ENCODE data around the gene DMRTB1. TPM values are rescaled to one million over a fixed set of nuclear protein-coding genes. Genes with fewer than 3 reads are reported as not detected.

Gene DMRTB1
- total and polyA plus RNA-seq, 10 donors = not detected

DNA sequence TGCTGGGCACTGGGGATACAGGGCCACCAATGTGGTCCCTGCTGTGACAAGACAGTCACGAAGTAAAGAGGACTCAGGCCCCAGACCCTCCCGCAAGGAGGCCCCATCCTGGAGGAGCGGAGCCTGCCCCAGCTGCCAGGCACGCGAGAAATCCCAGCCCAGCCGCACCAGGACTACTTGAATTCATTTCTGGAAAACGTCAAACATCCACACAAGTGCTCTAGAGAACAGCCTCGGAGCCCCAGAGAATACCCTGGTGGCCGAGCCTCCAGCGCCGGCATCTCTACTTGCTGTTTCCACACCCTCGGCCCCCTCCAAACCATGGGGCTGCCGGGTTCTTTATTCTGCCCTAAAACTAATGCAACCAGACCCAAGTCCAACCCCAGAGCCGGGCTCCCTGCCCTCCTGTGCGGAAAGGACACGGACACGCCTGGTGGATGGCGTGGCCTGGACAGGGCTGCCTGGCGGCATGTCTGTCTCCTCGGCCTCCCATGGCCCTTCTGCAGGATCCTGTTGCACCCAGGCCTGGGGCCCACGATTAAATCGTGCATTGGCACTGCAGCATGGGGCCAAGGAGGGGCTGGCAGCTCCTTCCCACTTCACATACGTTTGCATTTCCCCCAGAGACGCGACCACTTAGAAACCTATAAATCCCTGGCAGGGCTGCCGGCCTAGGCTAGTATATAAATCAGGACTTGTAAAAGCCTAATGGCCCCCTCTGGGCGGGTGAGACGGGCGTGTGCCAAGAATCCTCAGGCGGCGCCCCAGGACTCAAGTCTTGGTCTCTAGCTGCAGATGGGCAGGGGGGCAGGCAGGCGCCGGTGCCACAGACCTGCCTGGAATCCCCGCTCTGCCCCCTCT lies 41.2 kb downstream of the DMRTB1 start:
- WGBS, 5 donors = 81 to 94% (median 88%) methylated on average over 25 to 34 of the region's 34 CpGs
- Histone ChIP-seq H3K9me3 (no peaks in the 10 kb centered on the region), H3K4me3 (no peak overlapping the region), H3K4me1 (no peaks in the 10 kb centered on the region), H3K27me3 (replicated peaks in 1 of 7) (peaks cover 0 to 26% (median 0%) of the 10 kb centered on the region in 7 donors), H3K27ac (no peak overlapping the region), H3K36me3 (no peaks in the 10 kb centered on the region)
- intact Hi-C loops (cut with DNase I; ENCODE audit: low total_unique reads) = no loop called here
- TF ChIP-seq CTCF (IDR thresholded peaks at IDR 0.05 in 8 of 11, conservative IDR thresholded peaks at IDR 0.05 in 3 of 11) = no peak
- TF ChIP-seq POLR2AphosphoS5 (IDR thresholded peaks at IDR 0.05) = no peak
- no peak for TF ChIP-seq POLR2A (IDR thresholded peaks at IDR 0.05)
- DNase-seq = no peak

DNA sequence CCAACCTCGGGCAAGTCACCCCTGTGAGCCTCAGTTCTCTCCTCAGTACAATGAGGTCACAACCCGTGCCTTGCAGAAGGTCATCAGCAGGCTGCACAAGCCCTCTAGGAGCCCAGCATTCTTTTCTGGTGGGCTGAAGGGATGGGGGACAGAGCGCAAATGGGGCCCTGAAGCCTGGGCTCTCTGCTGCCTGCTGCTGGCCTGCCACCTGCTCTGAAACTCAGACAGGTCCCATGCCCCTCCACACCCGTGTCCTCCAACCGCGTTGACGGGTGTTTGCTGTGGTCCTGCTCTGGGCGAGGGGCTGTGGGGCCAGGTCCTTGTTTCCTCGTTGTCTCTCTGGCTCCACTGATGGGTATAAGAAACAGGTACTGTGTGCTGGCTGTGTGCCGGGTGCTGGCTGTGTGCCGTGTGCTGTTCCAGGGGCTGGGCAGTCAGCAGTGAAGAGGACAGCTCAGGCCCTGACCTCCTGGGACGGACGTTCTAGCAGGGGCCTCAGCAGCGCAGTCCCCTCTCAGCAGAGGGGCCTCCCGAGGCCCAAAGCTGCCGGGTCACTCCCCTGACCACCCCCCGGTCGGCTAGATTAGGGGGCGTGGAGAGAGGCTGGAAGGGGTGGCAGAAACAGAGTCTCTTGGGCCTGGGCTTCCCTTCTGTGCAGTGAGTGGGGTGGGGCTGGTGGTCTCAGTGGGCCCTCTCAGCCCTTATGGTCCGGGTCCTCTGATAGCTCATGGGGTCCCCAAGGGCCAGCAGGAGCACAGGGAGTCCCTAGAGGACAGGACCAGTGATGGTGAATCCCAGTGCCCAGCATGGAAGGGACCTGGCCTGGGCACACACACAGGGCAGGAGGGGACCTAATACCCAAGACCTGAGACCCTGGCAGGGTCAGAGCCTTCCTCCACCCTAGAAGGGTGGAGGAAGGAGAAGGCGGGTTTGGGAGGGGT lies 42.1 kb downstream of the DMRTB1 start:
- Histone ChIP-seq H3K9me3 (no peaks in the 10 kb centered on the region), H3K4me1 (no peaks in the 10 kb centered on the region), H3K4me3 (no peak overlapping the region), H3K27ac (no peak overlapping the region), H3K27me3 (replicated peaks in 1 of 7) (peaks cover 0 to 26% (median 0%) of the 10 kb centered on the region in 7 donors), H3K36me3 (no peaks in the 10 kb centered on the region)
- TF ChIP-seq POLR2A (IDR thresholded peaks at IDR 0.05) = no peak
- DNase-seq = no peak
- WGBS, 5 donors = 75 to 88% (median 79%) methylated on average over 12 to 21 of the region's 21 CpGs
- intact Hi-C loops (cut with DNase I; ENCODE audit: low total_unique reads) = no loop called here

DNA sequence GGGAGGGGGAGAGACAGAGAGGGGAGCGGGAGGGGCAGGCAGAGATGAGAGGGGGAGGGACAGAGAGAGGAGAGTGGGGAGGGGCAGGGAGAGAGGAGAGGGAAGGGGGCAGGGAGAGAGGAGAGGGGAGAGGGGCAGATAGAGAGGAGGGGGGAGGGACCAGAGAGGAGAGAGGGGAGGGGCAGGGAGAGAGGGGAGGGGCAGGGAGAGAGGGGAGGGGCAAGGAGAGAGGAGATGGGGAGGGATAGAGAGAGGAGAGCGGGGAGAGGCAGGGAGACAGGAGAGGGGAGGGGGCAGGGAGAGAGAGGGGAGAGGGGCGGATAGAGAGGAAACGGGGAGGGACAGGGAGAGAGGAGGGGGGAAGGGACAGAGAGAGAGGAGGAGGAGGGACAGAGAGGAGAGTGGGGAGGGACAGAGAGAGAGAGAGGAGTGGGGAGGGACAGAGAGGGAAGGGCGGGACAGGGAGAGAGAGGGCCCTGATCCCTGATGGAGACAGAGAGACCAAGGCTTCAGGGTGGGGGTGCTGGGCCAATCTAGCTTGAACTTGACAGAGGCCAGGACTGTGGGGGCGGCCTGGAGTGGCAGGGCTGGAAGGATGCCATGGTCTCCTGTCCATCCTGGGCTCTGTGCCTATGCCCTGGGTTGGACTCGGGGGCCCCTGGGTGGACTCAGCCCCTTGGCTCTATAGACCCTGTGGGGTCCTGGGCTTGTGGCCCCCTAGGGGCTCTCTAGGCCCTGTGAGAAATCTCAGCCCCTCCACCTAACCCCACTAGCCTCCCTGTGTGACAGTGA lies 43.6 kb downstream of the DMRTB1 start:
- intact Hi-C loops (cut with DNase I; ENCODE audit: low total_unique reads) = no loop called here
- Histone ChIP-seq H3K4me1 (no peaks in the 10 kb centered on the region), H3K36me3 (no peaks in the 10 kb centered on the region), H3K27ac (no peak overlapping the region), H3K4me3 (no peak overlapping the region), H3K9me3 (no peaks in the 10 kb centered on the region), H3K27me3 (replicated peaks in 1 of 7) (peaks cover 0 to 26% (median 0%) of the 10 kb centered on the region in 7 donors)
- 72 to 78% (median 74%) methylated on average over 7 of the region's 7 CpGs for WGBS, 5 donors
- no peak for TF ChIP-seq POLR2A (IDR thresholded peaks at IDR 0.05)
- no peak for TF ChIP-seq CTCF (IDR thresholded peaks at IDR 0.05 in 8 of 11, conservative IDR thresholded peaks at IDR 0.05 in 3 of 11)
- no peak for TF ChIP-seq POLR2AphosphoS5 (IDR thresholded peaks at IDR 0.05)
- no peak for DNase-seq

DNA sequence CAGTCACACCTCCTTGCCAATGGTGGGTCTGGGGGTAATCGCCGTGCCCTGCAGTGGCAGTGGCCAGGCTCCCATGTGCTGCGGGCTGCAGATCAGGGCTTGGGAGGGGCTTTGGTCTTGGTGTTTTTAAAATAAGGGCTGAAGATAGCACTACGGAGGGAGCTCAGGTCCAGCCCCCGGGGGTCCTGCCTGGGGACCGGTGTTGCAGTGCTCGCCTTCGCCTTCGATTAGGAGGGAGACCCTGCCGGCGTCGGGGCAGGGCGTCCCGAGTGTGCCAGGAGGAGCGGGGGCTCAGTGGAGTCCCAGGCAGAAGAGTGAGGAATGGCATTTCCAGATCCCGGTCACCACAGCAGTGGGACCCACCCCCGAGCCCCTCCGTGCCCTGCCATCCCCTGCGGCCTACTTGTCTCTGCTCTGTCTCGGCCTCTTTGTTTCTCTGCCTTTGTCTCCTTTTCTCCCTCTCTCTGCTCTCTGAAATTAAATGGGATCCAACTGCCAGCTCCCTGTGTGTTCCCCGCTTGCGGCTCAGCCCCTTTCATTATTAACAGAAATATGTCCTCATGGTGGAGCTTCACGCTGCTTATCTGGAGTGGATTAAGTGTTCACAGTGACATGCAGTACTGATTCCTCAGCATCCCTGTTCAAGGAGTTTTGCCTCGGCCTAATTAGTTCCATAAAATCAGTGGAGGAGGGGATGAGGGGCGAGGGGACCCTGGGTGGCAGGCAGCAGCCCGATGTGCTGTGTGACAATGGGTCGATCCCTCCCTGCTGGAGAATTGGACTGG lies 44.4 kb downstream of the DMRTB1 start:
- TF ChIP-seq POLR2AphosphoS5 (IDR thresholded peaks at IDR 0.05) (no peak), POLR2A (IDR thresholded peaks at IDR 0.05) (no peak), CTCF (IDR thresholded peaks at IDR 0.05 in 8 of 11, conservative IDR thresholded peaks at IDR 0.05 in 3 of 11) (no peak)
- Histone ChIP-seq H3K9me3 (no peaks in the 10 kb centered on the region), H3K27ac (no peak overlapping the region), H3K4me3 (no peak overlapping the region), H3K4me1 (no peaks in the 10 kb centered on the region), H3K36me3 (no peaks in the 10 kb centered on the region), H3K27me3 (replicated peaks in 1 of 7) (peaks cover 0 to 30% (median 0%) of the 10 kb centered on the region in 7 donors)
- DNase-seq = no peak
- intact Hi-C loops (cut with DNase I; ENCODE audit: low total_unique reads) = no loop called here
- 81 to 87% (median 84%) methylated on average over 21 to 27 of the region's 27 CpGs for WGBS, 5 donors
